Posterior cingulate gyrus (tissue), 11 donors: ENCODE data around the gene BHLHA9.
A peak's percentile ranks its signal among the peaks of the same experiment; 100 is the strongest.
"Not testable (repeated sequence)": the region's sequence is repeated elsewhere in the genome, so short reads cannot be mapped to it uniquely, and the experiment has no call there.

Experiments used
- DNase-seq, 10 donors: peaks; one replicate each; pipeline versions ENCODE4 v3.0.0 to v3.0.0-alpha.2; 2020 to 2021; ENCODE audit warnings: mixed read lengths in 3 of 10
- intact Hi-C: fragments of 100-400 bp; cut with DNase I; formaldehyde crosslinking; loops from one replicate; pipeline ENCODE4 v1.15.1; 2023

The BHLHA9 gene

DNA sequence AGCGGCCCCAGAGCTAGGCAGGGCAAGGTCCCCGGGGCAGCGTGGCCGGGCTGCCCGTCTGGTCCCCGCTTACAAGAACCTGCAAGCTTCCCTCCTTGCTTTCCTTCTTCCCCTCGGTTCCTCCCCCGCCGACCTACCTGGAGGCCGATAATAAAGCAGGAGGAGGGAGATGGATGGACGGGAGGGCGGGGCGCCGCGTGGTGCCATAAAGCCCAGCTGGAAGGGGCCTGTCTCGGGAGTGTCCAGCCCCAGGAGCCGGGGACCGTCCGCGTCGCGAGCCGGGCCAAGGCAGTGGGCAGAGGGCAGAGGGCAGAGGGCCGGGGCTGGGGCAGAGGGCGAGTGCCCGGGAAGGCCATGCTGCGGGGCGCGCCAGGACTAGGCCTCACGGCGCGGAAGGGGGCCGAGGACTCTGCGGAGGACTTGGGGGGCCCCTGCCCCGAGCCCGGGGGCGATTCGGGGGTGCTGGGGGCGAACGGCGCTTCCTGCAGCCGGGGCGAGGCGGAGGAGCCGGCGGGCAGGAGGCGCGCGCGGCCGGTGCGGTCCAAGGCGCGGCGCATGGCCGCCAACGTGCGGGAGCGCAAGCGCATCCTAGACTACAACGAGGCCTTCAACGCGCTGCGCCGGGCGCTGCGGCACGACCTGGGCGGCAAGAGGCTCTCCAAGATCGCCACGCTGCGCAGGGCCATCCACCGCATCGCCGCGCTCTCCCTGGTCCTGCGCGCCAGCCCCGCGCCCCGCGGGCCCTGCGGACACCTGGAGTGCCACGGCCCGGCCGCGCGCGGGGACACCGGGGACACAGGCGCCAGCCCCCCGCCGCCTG, at the start of gene BHLHA9:
Gene BHLHA9, plus strand, starts transcription at position 235 of the 820 bp plus-strand sequence. Its CDS starts 120 bp downstream, at position 355.
- DNase-seq, result peak in 1 of 10 donors; percentile 76
- intact Hi-C loops, result no loop called here

DNA sequence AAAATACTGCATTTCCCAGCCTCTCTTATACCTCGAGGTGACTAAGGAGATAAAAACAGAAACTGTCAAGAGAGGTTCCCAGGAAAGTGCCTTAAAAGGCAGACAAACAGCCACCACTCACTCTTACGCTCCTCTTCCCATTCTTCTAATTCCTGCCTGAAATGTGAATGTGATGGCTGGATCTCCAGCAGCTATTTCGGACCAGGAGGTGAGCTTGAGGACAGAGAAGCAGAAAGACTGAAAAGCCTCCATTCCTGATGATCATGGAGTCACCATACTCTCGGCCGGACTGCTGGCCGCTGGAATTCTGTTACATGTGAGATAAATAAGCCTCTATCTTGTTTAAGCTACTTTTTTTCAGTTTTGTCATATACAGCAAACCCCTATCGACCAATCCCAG, 49.0 kb upstream of the BHLHA9 start:
- intact Hi-C loops, result no loop called here
- DNase-seq, result peak in 1 of 10 donors; percentile 5

DNA sequence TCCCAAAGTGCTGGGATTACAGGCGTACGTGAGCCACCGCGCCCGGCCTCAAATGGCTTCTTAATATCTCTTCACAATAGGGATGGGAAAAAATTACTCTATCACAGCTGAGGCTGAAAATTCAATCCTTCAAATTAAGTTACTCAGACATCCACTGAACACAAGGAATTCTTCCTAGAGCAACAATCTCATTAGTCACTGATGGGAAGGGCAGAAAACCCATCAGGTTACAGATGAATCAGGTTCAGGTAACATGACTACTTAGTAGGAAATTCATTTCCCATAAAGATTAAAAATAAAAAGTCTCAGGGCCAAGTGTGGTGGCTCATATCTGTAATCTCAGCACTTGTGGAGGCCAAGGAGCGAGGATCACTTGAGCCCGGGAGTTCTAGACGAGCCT, 47.9 kb upstream of the BHLHA9 start:
- intact Hi-C loops, result no loop called here
- DNase-seq, result peak in 1 of 10 donors; percentile 59

DNA sequence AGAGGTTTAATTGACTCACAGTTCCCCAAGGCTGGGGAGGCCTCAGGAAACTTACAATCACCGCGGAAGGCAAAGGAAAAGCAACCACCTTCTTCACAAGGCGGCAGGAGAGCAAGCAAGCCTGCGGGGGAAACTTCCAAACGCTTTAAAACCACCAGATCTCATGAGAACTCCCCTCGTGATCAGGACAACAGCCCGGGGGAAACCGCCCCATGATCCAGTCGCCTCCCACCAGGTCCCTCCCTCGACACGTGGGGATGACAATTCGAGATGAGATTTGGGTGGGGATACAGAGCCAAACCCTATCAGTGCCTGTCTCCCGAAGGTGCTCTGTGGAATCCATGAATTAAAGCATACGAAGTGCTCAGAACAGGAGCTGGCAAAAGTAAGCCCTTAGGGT, 46.6 kb upstream of the BHLHA9 start:
- intact Hi-C loops, result no loop called here
- DNase-seq, result peak in 2 of 10 donors; percentile 40 to 49

DNA sequence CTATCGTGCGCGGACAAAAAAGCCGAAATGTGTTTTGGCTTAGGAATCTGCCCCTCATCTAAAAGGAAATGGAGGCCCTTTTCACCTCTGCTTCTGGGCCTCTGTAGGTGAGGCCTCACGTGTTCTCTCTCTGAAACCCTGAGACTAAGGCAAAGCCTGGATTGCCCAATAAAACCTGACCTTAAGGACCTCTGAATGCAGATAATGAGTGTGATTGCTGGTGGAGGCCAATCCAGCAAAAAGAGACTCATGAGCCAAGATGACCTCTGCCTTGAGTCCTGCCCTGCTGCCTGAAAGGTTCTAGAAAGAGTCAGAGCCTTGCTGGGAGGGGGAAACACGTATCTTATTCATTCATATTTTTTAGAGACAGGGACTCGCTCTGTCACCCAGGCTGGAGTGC, 45.9 kb upstream of the BHLHA9 start:
- peak in 1 of 10 donors; percentile 5 for DNase-seq
- intact Hi-C loops, result no loop called here

DNA sequence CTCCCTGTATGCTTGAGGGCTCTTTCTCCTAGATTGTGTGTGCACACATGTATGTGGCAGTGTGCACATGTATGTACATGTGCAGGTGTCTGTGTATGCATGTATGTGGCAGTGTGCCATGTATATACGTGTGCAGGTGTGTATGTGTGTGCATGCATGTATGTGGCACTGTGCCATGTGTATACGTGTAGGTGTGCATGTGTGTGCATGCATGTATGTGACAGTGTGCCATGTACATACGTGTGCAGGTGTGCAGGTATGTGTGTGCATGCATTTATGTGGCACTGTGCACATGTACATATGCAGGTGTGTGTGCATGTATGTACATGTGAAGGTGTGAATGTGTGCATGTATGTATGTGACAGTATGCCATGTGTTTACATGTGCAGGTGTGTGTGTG, 43.9 kb upstream of the BHLHA9 start:
- DNase-seq, result peak in 1 of 10 donors; percentile 37
- intact Hi-C loops, result no loop called here

DNA sequence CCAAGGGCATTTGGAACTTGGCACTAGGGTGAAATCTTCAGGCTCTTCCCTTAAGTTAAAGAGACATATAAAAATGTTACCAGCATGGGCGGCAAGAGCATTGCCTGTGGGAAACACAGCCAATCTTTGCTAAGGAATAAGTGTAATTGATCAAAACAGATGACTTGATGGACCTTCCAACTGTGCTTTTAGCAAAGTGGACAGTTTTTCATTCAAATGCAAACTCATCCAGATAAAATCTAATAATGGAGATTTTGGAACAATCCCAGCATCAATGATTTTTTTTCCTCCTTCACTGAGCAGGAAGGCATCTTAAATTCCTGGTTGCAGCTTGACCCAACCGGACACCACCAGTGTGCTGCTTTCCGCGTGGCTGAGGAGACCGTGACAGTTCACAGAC, 42.9 kb upstream of the BHLHA9 start:
- DNase-seq, result peak in 2 of 10 donors; percentile 38 to 46
- intact Hi-C loops, result no loop called here

DNA sequence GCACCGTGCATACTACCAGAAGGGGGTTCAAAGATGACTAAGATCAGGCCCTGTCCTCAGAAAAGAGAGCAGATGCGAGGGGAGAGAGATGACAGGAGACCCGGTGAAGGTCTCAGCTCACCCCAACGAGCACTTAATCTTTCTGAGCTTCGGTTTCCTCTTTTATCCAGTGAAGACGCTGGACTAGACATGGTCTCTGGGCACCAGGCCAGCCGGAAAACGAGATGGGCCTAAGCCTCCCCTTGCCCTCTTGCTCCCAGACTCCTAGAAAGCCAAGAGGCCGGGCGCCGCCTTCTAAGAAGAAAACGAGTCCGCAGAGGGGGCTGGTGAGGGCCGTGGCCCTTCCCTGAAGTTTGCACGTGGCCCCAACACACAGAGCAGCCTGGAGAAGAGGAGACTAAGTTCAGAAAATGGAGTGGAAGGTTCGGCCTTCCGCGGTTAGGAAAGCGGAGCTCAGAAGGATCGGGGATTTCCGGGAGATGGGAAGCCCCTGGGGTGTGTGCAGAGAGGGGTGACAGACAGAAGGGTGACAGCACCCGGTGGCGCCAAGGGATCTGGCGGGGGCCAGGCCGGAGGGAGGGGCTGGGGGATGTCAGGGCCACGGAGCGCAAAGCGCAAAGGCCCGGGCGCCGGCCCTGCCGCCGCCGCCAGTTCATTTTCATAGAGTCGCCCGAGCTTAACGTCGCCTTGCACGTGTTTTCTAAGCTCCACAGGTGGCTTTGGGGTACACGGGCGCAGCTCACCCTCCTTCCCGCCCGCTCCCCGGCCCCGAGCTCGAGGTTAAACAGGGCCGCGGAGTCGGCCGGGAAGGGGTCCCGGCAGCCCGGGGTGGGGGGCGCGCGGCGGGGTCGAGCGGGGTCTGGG, 42.1 kb upstream of the BHLHA9 start:
- intact Hi-C loops, result no loop called here
- DNase-seq, result peak in 3 of 10 donors; percentile 23 to 84 (median 74)

DNA sequence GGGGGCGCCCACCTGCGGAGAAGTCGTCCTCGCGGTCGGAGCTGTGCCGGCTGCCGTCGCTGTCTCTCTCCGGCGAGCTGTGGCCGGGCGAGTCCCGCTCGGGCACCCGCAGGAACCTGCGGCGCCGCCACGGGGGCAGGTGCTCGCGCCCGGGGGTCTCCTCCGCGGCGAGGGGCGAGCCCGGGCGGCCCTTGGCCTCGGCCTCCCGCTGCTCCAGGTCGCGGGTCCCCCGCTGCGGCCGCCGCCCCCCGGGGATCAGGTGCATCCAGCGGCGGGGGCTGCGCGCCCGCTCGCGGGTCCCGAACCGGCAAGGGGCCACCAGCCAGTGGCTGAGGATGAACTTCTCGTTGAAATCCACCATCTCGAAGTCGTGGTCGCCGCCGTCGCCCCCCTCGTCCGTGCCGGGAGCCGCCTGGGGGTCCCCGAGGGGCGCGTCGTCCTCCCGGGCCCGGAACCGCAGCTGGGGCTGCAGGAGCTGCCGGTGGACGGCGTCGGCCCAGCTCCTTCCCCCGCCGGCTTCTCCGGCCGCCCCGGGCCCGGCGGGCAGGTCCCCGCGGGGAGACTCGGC, 41.4 kb upstream of the BHLHA9 start:
- intact Hi-C loops, result no loop called here
- DNase-seq, result peak in 2 of 10 donors; percentile 55 to 61

DNA sequence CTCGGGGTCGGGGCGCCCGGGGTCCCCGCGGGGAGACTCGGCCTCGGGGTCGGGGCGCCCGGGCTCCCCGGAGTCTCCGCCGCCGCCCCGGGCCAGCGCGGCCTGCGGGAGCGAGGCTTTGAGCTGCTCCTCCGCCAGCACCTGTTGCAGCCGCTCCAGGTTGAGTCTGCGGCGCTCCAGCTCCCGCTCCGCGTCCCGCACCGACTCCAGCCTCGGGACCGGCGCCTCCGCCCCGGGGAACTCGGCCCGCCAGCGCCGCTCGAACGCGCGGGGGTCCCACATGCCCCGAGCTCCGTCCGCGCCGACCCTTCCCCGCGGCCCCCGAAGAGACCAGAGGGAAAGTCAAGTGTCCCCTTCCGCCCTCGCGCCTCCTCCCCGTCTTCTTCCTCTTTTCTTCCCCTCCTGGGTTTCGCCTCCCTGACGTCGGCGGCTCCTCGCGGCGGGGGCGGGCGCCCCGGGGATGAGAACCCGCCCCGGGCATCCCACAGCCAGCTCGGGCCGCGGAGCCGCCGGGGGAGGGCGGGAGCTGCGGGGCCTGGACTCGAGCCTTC, 40.8 kb upstream of the BHLHA9 start:
- peak in 7 of 10 donors; percentile 23 to 87 (median 38) for DNase-seq
- intact Hi-C loops, result no loop called here

DNA sequence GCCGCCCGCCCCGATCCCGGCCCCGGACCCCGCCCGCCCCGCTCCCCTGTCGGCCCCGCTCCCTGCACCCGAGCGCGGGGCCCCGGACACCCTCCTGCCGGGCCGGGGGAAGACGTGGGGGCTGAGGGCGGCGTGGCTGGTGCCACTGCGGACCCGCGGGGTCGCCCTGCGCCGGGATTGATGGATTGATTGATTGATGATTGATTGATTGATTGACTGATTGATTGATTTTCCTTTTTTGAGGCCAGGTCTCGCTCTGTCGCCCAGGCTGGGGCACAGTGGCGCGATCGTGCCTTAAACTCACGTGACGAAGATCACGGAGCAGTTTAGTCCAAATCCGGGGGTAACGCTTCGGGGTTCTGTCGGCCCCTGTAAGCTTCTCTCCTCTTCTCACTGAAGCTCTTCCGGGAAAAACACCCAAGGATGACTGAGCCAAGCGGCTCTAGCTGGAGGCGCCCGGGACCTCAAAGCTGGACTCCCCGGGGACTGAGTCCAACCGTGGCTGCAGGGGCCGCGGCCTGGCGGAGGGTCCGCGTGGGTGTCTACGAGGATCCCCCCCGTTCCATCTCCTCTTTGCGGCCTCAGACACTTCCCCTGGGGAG, 40.2 kb upstream of the BHLHA9 start:
- DNase-seq, result peak in 2 of 10 donors; percentile 29 to 72
- intact Hi-C loops, result no loop called here

DNA sequence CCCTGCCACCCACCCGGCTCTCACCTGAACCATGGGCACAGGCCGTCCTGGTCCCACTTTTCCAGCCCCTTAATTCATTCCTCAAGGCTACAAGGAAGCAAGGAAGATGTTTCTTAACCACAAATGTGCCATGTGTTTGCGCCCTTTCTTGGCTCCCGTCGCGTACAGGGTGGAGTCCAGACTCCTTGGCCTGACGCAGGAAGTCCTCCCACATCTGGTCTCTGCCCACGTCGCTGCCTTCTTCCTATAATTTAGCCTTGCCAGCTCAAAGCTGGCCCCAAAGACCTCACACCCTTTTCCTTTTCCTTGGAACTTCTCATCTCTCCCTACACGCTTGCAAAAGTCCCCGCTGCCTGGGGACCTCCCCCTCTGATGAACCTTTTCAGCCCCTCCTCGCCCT, 38.8 kb upstream of the BHLHA9 start:
- intact Hi-C loops, result no loop called here
- DNase-seq, result peak in 2 of 10 donors; percentile 45 to 79

DNA sequence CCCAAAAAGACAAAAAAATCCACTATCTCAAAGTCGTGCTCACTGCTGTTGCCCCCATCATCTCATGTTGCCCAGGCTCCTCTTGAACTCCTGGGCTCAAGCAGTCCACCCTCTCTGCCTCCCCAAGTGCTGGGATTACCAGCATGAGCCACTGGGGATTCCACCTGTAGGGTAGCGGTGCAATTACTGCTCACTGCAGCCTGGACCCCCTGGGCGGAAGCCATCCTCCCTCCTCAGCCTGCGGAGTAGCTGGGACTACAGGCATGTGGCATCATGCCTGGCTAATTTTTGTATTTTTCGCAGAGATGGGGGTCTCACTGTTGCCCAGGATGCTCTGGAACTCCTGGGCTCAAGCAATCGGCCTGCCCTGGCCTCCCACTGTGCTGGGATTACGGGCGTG, 37.9 kb upstream of the BHLHA9 start:
- peak in 2 of 10 donors; percentile 43 to 57 for DNase-seq
- intact Hi-C loops, result no loop called here

DNA sequence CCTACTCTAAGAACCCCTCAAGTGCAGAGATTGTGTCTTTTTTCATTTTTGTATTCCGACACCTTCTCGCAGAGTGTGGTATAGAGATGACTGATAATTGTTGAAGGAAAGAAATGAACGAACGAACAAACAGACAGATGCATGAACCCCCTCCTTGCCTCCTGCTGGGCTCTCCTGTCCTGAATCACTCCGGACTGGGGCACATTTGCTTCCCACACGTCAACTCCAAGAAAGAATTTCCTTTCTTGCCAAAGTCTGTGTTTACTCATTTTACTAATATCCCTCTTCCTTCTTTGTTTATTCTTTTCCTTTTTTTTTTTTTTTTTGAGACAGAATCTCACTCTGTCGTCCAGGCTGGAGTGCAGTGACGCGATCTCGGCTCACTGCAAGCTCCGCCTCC, 37.5 kb upstream of the BHLHA9 start:
- intact Hi-C loops, result no loop called here
- DNase-seq, result no peak

DNA sequence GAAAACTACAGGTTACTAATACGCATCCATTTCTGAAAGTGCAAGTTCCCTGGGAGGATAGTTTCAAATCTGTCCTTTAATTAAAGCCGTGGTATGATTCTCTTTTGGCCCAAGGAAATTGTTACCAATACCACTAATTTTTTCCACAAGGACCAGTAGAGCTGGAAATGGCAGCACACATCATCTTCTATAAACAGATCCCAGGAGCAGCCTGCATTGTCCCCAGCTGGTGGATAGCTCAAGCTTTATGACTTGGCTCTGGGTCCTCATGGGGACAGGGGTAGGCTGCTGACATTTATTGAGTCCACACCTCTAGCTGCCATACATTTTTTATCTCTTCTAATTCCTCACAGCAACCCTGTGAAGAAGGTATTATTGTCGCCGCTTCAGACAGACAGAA, 35.8 kb upstream of the BHLHA9 start:
- peak in 2 of 10 donors; percentile 3 to 7 for DNase-seq
- intact Hi-C loops, result no loop called here

DNA sequence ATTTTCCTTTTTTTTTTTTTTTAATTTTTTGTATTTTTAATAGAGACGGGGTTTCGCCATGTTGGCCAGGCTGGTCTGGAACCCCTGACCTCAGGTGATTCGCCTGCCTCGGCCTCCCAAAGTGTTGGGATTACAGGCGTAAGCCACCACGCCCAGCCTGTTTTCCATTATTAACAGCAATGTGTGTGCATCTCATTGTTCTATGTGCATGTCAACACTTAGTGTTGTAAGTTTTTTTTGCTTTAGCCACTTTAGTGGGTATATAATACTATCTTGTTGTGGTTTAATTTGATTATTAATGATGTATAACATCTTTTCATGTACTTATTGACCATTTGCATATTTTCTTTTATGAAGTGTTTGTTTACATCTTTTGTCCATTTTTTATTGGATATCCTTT, 32.8 kb upstream of the BHLHA9 start:
- intact Hi-C loops, result no loop called here
- DNase-seq, result peak in 1 of 10 donors; percentile 33

DNA sequence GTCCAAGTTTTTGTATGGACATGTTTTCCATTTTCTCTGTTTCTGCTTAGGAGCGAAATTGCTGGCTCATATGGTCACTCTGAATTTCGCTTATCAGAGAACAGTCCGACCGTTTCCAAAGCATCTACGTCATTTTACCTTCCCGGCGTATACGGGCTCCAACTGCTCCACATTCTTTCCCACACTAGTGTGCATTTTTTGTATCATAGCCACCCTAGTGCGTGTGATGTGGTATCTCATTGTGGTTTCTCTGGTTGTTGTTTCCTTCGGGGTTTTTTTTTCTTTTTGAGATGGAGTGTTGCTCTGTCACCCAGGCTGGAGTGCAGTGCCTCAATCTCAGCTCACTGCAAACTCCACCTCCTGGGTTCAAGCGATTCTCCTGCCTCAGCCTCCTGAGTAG, 31.0 kb upstream of the BHLHA9 start:
- no peak for DNase-seq
- intact Hi-C loops, result no loop called here

DNA sequence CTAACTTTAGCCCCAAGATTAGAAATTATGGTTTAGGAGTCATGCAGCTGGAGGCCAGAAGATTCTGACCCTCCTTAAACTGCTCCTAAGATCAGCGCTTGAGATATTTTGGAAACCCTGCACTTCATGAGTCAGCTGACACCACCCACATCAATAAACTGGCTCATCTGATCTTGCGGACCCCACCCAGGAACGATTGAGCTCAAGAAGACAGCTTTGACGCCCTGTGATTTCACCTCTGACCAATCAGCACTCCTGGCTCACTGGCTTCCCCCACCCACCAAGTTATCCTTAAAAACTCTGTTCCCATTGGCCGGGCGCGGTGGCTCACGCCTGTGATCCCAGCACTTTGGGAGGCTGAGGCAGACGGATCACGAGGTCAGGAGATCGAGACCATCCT, 29.8 kb upstream of the BHLHA9 start:
- DNase-seq, intact Hi-C loops: not testable (repeated sequence)

DNA sequence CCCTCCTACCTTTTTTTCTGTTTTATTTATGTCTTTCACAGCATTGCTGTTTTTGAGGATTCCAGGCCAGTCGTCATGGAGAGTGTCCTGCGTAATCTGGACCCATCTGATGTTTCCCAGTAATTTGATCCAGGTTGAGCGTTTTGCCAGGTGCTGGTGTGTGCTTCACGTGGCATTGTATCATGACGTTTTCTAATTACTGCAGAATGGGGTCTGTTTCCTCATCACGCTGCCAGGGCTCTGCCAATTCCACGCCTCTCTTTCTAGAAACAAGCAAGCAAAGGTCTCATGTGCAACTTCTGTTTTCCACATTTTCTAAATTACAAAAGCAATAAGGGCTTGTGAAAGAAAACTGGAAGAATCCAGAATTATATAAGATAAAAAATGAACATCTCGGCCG, 28.3 kb upstream of the BHLHA9 start:
- DNase-seq, result peak in 1 of 10 donors; percentile 32
- intact Hi-C loops, result no loop called here

DNA sequence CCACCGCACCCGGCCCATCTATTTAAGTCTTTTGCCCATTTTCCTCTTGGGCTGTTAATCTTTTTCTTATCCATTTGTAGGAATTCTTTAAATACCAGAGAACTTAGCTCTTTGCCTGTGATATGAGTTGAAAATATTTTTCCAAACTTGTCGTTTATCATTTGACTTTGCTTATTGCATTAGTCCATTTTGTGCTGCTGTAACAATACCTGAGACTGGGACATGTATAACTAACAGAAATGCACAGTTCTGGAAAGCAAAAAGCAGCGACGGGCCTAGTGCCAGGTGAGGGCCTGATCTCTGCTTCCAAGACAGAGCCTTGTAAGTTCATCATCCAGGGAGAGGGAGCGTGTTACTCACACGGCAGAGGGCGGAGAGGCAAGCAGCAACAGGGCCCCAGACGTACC, 25.6 kb upstream of the BHLHA9 start:
- intact Hi-C loops, result no loop called here

More for the DNA sequence above, 25.6 kb upstream of the BHLHA9 start:
- no peak for DNase-seq
